BJ (cell line): ENCODE results near the gene TFPI2. TPM values are rescaled to one million over a fixed set of nuclear protein-coding genes. Genes with fewer than 3 reads are reported as not detected.

Source experiments
- CTCF ChIA-PET: fragments of 350-600 bp; formaldehyde crosslinking; extraction: SDS; loops from one replicate; lab custom pipeline; 2021; ENCODE audit warnings: antibody characterized with exemption, inconsistent platforms; lab: Yijun Ruan, JAX
- POLR2A ChIA-PET: fragments of 300-600 bp; sonication (Branson Sonifier 250); formaldehyde crosslinking; extraction: SDS; loops from one replicate; lab custom pipeline; 2021; ENCODE audit warnings: antibody characterized with exemption; lab: Charles Lee
- DNase-seq: peaks from one replicate; pipeline ENCODE4 v3.0.0-alpha.2; 2011; ENCODE audit warnings: low read depth
- H3K27me3 ChIP-seq: 2 replicates; pipeline ENCODE4 v1.6.0; 2011; ENCODE audit warnings: low read length; ENCODE audit not compliant: control insufficient read depth, insufficient read depth
- H3K36me3 ChIP-seq: 2 replicates; pipeline ENCODE4 v1.5.1; 2011; ENCODE audit warnings: low read length; ENCODE audit not compliant: control insufficient read depth, insufficient read depth
- H3K4me3 ChIP-seq: 2 replicates; pipeline ENCODE4 v1.5.1; 2011; ENCODE audit warnings: low read depth, mild to moderate bottlenecking, control low read depth, low read length
- CTCF ChIP-seq: IDR thresholded peaks from 2 replicates; pipeline ENCODE4 v1.5.1; 2011; ENCODE audit warnings: low read depth, mild to moderate bottlenecking, control low read depth, inconsistent platforms, low read length, moderate library complexity; ENCODE audit not compliant: insufficient read depth
- polyA minus RNA-seq: library from RNA; depleted of rRNA, polyadenylated mRNA; stranded (reverse); fragments of >200 nt; gene quantifications from 2 replicates; pipeline ENCODE4 v1.2.3, GENCODE V29; 2011; rRNA and poly(A)+ RNA removed
- polyA plus RNA-seq: library from polyadenylated mRNA; depleted of rRNA; stranded (reverse); fragments of >200 nt; gene quantifications from 2 replicates; pipeline ENCODE4 v1.2.3, GENCODE V29; 2011; rRNA removed

The TFPI2 gene, protein sequence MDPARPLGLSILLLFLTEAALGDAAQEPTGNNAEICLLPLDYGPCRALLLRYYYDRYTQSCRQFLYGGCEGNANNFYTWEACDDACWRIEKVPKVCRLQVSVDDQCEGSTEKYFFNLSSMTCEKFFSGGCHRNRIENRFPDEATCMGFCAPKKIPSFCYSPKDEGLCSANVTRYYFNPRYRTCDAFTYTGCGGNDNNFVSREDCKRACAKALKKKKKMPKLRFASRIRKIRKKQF
- polyA plus RNA-seq = 113 and 143 TPM in 2 replicates
- 11.1 and 22.0 TPM in 2 replicates for polyA minus RNA-seq

DNA sequence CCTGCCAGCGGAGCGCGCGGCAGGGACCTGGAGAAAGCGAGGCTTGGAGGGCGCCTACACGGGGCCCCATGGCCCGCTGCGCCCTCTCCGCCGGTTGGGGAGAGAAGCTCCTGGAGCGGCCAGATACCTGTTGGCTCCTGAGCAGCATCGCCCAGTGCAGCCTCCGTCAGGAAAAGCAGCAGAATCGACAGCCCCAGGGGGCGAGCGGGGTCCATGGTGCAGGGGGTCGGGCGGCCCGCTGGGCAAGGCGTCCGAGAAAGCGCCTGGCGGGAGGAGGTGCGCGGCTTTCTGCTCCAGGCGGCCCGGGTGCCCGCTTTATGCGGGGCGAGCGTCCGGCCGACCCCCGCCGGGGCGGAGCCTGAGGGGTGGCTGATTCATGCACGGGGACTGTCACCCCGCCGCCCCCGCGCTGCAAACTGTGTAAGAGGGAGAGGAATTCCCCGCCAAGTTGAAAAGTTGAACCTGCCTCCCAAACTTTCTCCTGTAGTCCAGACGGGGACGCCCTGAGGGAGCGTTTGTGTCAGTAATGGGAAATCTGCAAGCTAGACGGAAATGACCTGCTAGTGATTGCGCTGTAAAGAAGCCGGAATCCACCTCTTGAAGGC lies at the start of gene TFPI2:
Gene TFPI2 (minus strand): TSS at position 290 of the 605 bp plus-strand sequence. CDS start 75 bp downstream, at position 215.
- H3K27me3 ChIP-seq = no peaks in the 10 kb centered on the region
- ChIA-PET CTCF (interaction anchor here (1.3 to 3.5 kb wide), 4 partner anchors 9 to 398 kb away, joined by 4 to 15 read pairs (median 6); no protein-coding TSS in a partner anchor), POLR2A (no interaction called here)
- 0 out of 2 replicates have a peak, but pooled peaks have one; percentile 13 for TF ChIP-seq CTCF
- no peak for DNase-seq
- H3K4me3 ChIP-seq = peak within 1 kb of the TSS; percentile 57
- H3K36me3 ChIP-seq = no peaks in the 10 kb centered on the region

GRCh38 chr7:93938293-93938692 lies 47.7 kb upstream of the TFPI2 start:
- ChIA-PET CTCF (interaction anchor here (1.0 kb wide), 1 partner anchor 10 kb away, joined by 3 read pairs; no protein-coding TSS in a partner anchor), POLR2A (no interaction called here)
- Histone ChIP-seq H3K36me3 (no peaks in the 10 kb centered on the region), H3K4me3 (no peak overlapping the region), H3K27me3 (no peaks in the 10 kb centered on the region)
- no peak for DNase-seq
- TF ChIP-seq CTCF = no peak

- Histone ChIP-seq H3K27me3 (no peaks in the 10 kb centered on the region), H3K36me3 (no peaks in the 10 kb centered on the region), H3K4me3 (no peak overlapping the region)
- no peak for TF ChIP-seq CTCF
- CTCF ChIA-PET = no interaction called here
- POLR2A ChIA-PET = no interaction called here
- DNase-seq = no peak
Measured at GRCh38 chr7:93937818-93938217, 47.3 kb upstream of the TFPI2 start.

DNA sequence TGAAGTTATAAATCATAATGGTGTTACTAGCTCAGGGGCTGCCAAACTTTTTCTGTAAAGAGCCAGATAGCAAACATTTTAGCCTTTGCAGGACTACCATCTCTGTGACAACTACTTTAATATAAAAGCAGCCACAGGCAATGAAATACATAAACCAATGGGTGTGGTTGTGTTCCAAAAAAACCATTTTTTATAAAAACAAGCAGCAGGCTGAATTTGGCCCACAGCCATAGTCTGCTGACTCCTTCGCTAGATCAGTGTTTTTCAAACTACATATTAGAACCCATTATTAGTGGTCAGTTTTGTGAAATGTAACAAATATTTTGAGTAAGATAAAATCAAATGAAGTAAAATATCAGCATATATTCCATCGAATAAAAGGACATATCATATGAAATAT lies 44.5 kb upstream of the TFPI2 start:
- no peak for TF ChIP-seq CTCF

GRCh38 chr7:93933156-93933555 lies 42.6 kb upstream of the TFPI2 start:
- ChIA-PET CTCF (no interaction called here), POLR2A (no interaction called here)
- Histone ChIP-seq H3K4me3 (no peak overlapping the region), H3K27me3 (no peaks in the 10 kb centered on the region), H3K36me3 (no peaks in the 10 kb centered on the region)
- no peak for TF ChIP-seq CTCF
- DNase-seq = no peak

More for the DNA sequence above, 44.5 kb upstream of the TFPI2 start:
- Histone ChIP-seq H3K27me3 (no peaks in the 10 kb centered on the region), H3K36me3 (no peaks in the 10 kb centered on the region), H3K4me3 (no peak overlapping the region)
- ChIA-PET CTCF (interaction anchor here (0.6 to 1.2 kb wide), 2 partner anchors 49 to 427 kb away, joined by 3 read pairs; no protein-coding TSS in a partner anchor), POLR2A (no interaction called here)
- no peak for DNase-seq
